ENCODE measurements around the gene RXRA.

Gene RXRA

DNA sequence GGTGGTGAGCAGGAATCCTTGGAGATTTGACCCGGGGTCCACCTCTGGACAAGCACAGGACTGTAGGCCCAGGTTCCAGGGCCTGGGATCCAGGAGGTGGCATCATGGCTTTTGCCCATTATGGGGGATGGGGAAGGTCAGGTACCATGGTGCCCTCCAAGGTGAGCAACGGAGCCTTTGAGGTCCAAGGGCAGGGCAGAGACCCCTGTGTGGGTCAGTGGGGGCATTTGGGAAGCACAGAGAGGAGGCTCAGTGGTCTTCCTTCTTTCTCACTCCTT lies 117.7 kb downstream of the RXRA start:
- TF ChIP-seq, protein P1, sequence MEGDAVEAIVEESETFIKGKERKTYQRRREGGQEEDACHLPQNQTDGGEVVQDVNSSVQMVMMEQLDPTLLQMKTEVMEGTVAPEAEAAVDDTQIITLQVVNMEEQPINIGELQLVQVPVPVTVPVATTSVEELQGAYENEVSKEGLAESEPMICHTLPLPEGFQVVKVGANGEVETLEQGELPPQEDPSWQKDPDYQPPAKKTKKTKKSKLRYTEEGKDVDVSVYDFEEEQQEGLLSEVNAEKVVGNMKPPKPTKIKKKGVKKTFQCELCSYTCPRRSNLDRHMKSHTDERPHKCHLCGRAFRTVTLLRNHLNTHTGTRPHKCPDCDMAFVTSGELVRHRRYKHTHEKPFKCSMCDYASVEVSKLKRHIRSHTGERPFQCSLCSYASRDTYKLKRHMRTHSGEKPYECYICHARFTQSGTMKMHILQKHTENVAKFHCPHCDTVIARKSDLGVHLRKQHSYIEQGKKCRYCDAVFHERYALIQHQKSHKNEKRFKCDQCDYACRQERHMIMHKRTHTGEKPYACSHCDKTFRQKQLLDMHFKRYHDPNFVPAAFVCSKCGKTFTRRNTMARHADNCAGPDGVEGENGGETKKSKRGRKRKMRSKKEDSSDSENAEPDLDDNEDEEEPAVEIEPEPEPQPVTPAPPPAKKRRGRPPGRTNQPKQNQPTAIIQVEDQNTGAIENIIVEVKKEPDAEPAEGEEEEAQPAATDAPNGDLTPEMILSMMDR (IDR thresholded peaks at IDR 0.05; ENCODE audit: low read depth, low read length), result no peak
- no peak overlapping the region for H3K4me3 ChIP-seq (replicated peaks in 1 of 2; ENCODE audit: low read depth in 2 of 2, low read length in 2 of 2)
- no peak for DNase-seq (ENCODE audit: low read depth in 2 of 2)

DNA sequence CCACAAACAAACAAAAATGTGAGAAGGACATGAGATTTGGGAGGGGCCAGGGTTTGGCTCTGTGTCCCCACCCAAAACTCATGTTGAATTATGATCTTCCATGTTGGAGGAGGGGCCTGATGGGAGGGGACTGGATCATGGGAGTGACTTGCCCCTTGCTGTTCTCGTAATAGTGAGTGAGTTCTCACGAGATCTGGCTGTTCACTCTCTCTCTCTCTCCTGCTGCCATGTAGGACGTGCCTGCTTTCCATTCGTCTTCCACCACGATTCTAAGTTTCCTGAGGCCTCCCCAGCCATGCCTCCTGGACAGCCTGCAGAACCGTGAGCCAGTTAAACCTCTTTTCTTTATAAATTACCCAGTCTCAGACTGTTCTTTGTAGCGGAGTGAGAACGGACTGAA lies 118.7 kb downstream of the RXRA start:
- no peak overlapping the region for H3K4me3 ChIP-seq (replicated peaks in 1 of 2; ENCODE audit: low read depth in 2 of 2, low read length in 2 of 2)
- TF ChIP-seq, protein P1 (IDR thresholded peaks at IDR 0.05; ENCODE audit: low read depth, low read length), result no peak
- DNase-seq (ENCODE audit: low read depth in 2 of 2), result peak in 1 of 2 donors; percentile 22

DNA sequence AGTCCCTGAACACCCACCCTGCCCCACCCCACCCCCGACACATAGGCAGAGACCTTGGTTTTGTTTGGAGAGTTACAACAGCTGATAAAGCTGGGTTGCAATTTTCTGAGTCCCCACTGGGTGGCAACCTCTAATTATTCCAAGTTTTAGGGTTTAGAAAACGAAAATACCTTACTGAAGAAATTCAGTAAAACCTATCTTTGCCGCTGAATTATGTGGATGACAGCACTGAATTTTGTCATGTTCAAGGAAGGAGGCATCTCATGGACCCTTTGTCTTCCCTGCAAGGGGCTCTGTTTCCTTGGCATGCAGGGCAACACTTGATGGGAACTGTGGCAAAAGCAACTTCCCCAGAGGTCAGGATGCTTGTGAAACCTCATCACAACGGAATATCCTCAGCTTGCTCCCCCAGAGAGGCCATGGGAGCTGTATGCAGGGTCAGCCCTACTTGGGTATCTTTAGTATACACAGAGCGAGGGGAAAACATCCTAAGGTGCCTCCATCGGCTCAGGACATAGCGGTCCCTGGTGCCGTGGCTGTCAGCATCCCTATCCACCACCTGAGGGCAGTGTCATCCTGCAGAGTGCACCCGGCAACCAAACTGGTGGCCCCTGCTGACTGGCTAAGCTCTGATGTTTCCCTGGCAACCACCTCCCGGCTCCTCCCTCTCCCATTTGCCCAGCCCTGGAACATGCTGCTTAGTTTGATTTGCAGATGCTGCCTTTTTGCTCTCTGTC lies 123.1 kb downstream of the RXRA start:
- TF ChIP-seq, protein P1 (IDR thresholded peaks at IDR 0.05; ENCODE audit: low read depth, low read length), result peak; percentile 98
- H3K4me3 ChIP-seq (replicated peaks in 1 of 2; ENCODE audit: low read depth in 2 of 2, low read length in 2 of 2), result no peak overlapping the region
- DNase-seq (ENCODE audit: low read depth in 2 of 2), result peak; percentile 96 to 97

DNA sequence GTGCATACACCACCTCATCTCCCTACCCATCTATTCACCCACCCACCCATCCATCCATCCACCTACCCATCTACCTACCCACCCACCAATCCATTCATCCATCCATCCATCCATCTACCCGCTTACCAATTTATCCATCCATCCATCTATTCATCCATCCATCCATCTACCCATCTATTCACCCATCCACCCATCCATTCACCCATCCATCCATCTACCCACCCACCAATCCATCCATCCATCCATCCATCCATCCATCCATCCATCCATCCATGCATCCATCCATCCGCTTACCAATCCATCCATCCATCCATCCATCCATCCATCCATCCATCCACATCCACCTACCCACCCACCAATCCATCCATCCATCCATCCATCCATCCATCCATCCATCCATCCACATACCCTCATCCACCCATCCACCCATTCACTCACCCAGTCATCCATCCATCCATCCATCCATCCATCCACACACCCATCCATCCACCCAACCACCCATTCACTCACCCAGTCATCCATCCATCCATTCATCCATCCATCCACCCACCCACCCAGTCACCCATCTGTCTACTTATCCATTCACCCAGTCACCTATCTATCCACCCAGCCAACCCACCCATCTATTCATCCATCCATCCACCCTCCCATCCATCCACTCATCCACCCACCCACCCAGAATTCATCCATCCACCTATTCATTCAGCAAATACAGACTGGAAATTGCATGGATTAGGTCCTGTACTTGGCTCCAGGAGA lies 125.6 kb downstream of the RXRA start:
- no peak for DNase-seq (ENCODE audit: low read depth in 2 of 2)
- H3K4me3 ChIP-seq (replicated peaks in 1 of 2; ENCODE audit: low read depth in 2 of 2, low read length in 2 of 2), result no peak overlapping the region
- TF ChIP-seq, protein P1 (IDR thresholded peaks at IDR 0.05; ENCODE audit: low read depth, low read length), result no peak

DNA sequence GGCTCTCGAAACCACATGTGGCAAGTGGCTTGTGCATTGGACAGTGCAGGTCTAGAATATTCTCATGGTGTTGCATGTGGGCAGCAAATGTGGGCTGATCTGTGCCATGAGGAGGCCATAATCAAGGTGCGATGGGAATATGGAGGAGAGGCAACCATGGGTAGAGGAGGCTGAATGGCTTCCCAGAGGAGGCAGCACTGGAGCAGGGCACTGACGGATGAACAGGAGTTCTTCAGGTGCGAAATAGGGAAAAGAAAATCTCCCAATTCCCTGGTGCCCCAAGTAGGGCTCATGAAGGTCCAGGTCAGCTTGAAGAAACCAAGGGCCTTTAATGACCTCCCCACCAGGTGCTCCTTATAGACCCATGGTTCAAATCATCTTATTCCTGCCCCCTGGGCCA lies 126.5 kb downstream of the RXRA start:
- no peak overlapping the region for H3K4me3 ChIP-seq (replicated peaks in 1 of 2; ENCODE audit: low read depth in 2 of 2, low read length in 2 of 2)
- TF ChIP-seq, protein P1 (IDR thresholded peaks at IDR 0.05; ENCODE audit: low read depth, low read length), result no peak
- DNase-seq (ENCODE audit: low read depth in 2 of 2), result no peak

DNA sequence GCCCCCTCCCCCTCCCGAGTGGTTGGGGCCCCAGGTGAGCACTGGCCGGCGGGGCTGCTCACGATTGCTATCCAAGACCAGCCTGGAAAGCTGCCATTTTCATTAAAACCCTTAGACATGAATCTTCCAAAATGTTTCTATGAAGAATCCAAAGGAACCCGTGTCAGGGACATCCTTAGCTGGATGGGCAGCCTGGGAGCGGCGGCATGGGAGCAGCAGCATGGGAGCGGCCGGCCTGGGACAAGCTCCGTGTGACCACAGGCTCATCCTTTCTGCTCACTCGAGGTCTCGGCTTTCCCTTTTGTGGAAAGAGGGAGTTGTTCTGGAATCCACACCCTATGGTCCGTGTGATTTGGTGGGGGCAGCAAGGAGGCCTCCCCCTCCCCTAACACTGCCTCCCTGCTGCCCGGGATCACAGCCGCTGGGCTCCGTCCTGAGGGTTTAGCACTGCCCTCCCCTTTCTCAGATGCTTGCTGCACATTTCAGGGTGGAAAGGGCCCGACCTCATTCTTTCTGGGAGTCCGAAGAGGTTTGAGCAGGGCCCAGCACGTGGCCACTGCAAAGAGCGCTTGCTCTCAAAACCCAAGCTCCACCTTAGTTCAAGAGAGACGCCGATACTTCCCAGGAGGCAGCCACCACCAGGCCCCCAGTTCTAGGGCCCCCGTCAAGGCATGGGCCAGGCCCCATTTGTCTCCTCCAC lies 127.7 kb downstream of the RXRA start:
- DNase-seq (ENCODE audit: low read depth in 2 of 2), result no peak
- H3K4me3 ChIP-seq (replicated peaks in 1 of 2; ENCODE audit: low read depth in 2 of 2, low read length in 2 of 2), result no peak overlapping the region
- TF ChIP-seq, protein P1 (IDR thresholded peaks at IDR 0.05; ENCODE audit: low read depth, low read length), result no peak

Measured in cardiac fibroblast (primary cell).